Measurements from ENCODE around the gene KRT80. TPM values are rescaled to one million over a fixed set of nuclear protein-coding genes. Genes with fewer than 3 reads are reported as not detected.

KRT80 gene
- total RNA-seq = not detected
- long read RNA-seq = 0 reads

- peak; percentile 93 for DNase-seq (ENCODE audit: low spot score)
Measured at GRCh38 chr12:52191841-52192791, at the start of gene KRT80. Gene KRT80, minus strand, starts transcription at chr12:52192014. Its CDS starts 112 bp downstream, at chr12:52191902.

DNA sequence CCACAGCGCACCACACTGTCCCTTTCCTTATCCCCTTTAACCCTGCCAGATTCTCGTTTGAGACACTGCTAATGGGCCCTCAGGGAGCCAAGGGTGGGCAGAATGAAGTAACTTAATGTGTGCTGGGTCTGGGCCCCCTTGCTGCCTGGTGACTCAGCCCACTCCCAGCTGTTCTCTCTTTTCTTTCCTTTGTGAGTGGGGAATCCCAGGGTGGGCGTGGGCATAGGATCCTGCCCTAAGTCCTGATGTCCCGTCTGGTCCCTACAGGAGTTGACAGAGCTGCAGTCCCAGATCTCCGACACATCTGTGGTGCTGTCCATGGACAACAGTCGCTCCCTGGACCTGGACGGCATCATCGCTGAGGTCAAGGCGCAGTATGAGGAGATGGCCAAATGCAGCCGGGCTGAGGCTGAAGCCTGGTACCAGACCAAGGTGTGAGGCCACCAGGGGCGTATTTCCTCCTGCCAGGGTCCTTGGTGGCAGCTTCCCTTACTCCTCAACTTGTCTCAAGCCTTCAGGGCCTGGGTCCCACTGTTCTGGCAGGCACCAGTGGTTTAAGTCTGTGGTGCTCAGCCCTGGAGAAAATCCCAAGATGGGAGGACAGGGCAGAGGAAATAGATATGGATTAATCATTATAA lies 49.5 kb upstream of the KRT80 start:
- peak; percentile 73 for DNase-seq (ENCODE audit: low spot score)

DNA sequence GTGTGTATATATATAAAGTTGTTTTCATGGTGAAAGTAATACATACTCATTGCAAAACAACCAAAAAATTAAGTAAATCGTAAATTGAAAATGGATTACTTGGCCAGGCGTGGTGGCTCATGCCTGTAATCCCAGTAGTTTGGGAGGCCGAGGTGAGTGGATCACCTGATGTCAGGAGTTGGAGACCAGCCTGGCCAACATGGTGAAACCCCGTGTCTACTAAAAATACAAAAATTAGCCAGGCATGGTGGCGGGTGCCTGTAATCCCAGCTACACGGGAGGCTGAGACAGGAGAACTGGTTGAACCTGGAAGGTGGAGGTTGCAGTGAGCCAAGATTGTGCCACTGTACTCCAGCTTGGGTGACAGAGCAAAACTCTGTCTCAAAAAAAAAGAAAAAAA lies 48.4 kb upstream of the KRT80 start:
- peak; percentile 8 for DNase-seq (ENCODE audit: low spot score)

DNA sequence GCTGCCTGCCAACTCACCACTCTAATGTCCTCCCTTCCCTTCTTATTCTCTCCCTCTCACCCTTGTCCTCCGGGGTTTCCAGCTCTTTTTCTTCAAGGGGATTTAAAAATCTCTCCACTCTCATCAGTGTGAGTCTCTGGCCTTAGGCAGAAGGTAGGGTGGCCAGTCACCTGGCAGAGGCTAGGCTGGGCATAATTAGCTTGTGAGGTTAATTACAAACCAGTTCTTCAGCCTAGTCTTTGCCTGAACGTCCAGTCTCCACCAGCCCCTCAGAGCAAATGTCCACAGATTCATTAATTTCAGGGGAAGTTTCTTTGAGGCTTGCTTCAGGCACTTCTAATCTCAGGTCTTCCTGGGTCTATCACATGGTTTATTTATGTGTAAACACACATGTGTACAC lies 48.0 kb upstream of the KRT80 start:
- peak; percentile 39 for DNase-seq (ENCODE audit: low spot score)

- DNase-seq (ENCODE audit: low spot score) = no peak
Measured at GRCh38 chr12:52238916-52239646, 47.3 kb upstream of the KRT80 start.

DNA sequence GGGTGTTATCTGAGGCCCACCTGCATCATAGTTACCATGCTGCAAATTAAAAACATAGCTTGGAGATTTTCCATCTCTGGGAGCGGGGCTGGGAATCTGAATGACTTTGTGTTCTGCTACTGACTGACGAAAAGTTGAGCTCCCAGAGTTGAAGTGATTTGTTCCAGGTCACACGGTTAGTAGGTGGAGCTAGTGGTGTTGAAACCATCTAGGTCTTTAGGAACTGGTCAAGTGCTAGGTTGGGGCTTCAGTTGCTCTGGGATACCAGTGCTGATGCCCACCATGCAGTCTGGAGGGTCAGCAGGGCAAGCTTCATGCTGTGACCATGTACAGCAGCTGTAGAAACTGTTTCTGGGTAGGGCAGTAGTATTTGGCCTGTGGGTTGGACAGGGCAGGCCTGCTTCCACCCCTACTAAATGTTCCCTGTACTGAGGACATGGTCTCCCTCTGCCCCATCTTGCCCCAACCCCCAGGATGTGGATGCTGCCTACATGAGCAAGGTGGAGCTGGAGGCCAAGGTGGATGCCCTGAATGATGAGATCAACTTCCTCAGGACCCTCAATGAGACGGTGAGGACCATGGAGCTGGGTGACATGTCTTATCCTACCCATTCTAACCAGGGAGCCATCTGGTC lies 46.5 kb upstream of the KRT80 start:
- peak; percentile 71 for DNase-seq (ENCODE audit: low spot score)

DNA sequence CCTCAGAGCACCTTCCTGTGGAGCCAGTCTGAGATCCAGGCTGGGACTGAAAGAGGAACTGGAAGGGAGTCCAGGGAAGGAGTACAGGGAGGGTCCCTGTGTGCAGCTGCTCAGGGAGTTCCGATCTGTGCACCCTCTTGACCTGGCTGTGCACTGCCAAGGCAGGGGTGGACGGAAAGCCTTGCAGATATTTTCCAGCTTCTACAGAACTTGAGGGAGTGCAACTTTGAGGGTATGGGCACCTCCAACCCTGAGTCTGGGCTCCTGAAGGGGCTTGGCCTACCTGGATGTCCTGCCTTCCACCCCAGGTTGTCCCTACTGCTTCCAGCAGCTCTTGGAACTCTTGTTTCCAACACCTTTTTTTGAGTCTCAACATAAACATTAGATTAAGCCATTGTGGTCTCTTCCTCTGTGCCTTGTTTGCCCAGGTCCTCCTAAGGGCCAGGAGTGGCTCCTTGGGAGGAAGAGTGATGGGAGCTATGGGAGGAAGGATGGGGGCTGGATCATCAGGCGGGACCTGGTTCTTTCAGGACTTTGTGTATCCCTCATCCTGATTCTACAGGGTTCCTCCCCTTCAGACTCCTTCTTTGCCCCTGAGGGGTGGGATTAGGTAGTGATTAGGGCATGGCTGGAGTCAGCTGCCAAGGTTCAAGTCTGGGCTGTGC lies 44.7 kb upstream of the KRT80 start:
- DNase-seq (ENCODE audit: low spot score) = peak; percentile 60

GRCh38 chr12:52235822-52236361 lies 44.1 kb upstream of the KRT80 start:
- peak; percentile 75 for DNase-seq (ENCODE audit: low spot score)

DNA sequence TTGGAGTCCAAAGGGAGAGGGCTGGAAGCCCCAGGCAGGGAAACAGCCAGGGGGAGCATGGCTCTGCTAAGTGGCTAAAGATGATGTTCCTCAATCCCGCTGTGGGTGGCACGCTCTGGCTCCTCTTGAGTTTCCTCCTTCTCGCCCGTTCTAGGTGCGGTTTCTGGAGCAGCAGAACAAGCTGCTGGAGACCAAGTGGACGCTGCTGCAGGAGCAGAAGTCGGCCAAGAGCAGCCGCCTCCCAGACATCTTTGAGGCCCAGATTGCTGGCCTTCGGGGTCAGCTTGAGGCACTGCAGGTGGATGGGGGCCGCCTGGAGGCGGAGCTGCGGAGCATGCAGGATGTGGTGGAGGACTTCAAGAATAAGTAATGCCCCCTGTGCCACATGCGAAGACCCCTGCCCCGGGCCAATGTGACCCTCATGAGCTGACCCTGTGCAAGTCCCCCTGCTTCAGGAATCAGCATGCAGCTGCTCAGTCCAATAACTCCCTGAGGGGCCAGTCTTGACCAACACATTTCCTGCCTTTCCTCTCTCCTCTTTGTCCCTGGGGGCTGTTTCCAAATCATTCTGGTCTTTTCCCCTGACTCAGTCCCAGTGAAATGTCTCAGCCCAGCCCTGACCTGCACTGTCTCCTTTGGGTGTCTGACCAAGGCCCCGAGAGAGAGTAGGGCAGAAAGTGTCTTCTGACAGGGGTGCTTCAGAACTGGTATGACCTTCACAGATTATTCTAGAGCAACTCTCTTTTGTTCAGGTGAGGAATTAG lies 43.4 kb upstream of the KRT80 start:
- peak; percentile 62 for DNase-seq (ENCODE audit: low spot score)

DNA sequence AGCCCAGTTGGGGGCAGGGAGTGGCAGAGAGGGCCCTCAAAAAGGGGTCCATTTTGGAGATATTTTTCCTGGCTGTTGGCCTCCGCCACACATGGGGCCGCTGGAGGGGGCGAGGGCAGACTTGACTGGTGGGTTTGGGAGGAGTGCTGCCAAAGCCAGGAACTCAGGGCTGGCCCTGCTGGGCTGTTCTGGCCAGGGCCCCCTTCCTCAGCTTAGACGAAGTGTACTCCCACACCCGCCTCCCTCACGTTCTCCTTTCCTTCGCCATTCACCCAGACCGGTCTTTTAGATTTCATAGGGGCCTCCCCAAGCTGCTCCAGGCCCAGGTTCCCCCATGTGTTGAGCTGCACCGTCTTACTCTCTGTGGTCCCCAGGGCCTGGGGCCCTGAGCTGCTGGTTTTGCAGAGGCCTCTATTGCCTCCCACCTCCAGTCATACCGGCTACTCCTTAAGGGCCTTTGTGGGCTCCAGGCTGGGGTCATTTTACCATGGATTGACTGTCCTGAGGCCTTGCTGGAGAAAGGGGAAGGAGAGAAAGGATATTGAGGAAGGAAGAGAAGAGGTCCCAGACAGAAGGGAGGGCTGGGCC lies 42.5 kb upstream of the KRT80 start:
- peak; percentile 72 for DNase-seq (ENCODE audit: low spot score)

DNA sequence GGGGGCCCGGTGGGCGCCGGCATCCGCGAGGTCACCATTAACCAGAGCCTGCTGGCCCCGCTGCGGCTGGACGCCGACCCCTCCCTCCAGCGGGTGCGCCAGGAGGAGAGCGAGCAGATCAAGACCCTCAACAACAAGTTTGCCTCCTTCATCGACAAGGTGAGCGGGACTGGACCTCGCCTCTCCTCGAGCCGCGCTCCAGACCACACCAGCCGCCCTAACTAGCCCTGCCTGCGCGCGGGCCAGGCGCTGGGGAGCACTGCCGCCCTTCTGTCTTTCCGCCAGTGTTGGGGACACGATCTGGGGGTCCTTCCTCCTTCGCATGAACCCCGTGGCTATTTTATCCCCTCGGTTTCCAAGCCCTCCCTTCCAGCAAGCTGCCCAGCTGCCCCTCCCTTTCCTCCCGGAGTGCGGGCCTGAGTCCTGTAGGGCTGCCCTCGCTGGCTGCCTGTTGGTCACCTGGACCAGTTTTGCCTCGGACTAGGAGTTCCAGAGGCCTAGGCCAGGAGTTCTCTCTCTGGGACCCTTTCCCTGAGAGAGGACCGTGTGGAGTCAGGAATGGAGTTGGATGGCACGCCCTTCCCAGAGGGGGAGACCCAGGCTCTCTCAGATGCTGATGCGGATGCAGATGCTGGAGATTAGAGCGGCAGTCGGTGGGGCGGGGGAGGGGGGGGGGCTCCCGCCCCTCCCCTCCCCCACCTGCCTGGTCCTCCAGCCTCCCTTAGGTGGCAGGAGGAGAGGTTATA lies 41.8 kb upstream of the KRT80 start:
- DNase-seq (ENCODE audit: low spot score) = no peak

DNA sequence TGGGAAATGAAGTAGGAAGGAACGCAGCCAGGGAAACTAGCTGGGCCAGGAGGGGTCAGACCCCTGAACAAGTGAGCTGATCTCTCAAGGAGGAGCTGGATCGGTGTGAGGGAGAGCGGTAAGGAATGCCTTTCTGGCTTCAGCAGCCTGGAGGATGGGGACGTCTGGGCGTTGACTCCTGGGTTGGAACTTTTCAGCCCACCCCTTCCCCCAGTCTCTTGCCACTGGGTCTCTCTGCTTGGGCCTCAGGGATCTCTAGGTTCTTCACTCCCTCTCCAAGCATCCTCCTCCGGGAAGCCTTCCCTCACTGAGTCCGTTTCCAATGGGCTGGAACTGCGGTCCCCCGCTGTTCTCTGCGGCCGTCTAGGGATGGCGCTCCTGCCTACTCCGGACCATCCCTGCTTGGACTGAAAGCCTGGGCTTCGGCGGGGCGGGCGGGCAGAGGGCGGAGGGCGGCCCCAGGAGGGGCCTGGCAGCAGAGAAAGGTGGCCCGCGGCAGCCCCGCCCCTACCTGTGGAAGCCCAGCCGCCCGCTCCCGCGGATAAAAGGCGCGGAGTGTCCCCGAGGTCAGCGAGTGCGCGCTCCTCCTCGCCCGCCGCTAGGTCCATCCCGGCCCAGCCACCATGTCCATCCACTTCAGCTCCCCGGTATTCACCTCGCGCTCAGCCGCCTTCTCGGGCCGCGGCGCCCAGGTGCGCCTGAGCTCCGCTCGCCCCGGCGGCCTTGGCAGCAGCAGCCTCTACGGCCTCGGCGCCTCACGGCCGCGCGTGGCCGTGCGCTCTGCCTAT lies 41.1 kb upstream of the KRT80 start, which contains the start of gene KRT7:
TSS of gene KRT7 (plus strand) at position 570 of the 788 bp plus-strand sequence. CDS start at position 624, 54 bp downstream.
- peak; percentile 81 for DNase-seq (ENCODE audit: low spot score)

DNA sequence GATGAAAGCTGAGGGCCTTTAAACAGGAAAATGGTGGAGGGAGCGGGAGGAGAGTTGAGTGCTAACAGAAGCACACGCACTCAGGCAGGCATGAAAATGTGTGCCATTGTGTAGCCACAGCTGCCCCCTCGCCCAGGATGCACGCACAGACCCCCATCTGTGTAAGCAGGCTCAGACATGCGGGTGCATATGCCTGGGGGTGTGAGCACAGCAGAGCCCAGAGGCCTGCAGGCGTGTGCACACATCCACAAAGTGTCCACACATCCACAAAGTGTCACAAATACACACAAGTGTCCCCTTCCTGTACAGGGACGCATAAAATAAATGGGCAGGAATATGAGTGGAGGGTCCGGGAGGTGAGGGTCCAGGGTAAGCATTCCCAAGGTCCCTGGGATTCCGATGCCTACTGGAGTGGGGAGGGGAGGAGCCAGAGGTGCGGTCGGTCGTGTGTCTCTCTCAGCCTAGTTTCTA lies 40.4 kb upstream of the KRT80 start:
- peak; percentile 65 for DNase-seq (ENCODE audit: low spot score)

DNA sequence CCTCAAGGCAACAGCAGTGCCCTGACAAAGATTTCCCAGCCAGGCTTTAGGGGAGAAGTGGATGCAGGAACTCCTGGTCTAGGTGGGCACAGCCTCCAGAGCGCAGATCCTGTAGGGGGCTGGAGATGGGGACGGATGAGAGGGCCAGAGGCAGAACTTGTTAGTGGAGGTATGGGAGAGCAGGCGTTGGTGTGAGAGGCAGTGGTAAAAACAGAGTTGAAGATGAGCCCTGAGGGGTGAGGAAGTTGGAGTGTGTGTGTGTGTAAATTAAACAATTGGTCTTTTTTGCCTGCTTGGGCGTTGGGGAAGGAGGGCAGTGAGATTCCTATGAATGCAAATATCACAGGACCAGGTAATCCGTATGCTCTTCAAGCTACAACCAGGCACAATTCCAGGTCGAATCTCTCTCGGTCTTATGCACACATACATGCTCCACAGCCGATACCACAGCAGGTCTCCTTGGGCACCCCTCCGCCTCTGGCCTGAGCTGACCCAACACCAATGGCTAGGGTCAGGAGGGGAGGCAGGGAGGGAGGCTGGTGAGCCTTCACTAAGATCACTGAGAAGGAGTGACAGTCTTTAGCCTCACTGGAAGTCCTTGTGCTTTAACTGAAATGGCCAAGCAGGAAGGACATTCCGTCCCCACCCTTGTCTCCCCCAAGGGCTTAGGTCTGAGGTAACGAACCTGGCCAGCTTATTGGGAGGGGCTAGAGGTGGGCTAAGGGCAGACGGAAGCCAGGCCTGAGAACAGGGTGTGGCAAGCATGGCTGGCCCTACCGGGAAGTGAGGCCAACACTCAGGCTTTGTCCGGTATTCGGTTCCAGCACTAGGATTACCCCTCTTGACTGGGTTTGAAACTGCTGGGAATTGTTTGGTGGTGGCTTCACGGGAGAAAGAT lies 39.7 kb upstream of the KRT80 start:
- DNase-seq (ENCODE audit: low spot score) = peak; percentile 81

GRCh38 chr12:52230364-52231281 lies 38.8 kb upstream of the KRT80 start:
- peak; percentile 77 for DNase-seq (ENCODE audit: low spot score)

Data from mesenteric fat pad (tissue), 1 donor.